ENCODE results near the gene RGS10.

- TF ChIP-seq ZNF274 (IDR thresholded peaks at IDR 0.05; ENCODE audit: low read depth, low read length) (no peak), YY1 (IDR thresholded peaks at IDR 0.05; ENCODE audit: insufficient read depth, insufficient read length) (no peak)
These were observed 2.8 kb upstream of the RGS10 start for GRCh38 chr10:119545310-119545709.
